Stimulated activated CD8-positive, alpha-beta memory T cell treated with anti-CD3 and anti-CD28 coated beads, Interleukin-12 subunit alpha, Interleukin-12 subunit beta, amount 100 ng/mL, for 1 hour (primary cell): ENCODE data around the gene NOD2.

Source experiments
- DNase-seq: peaks from one replicate; pipeline ENCODE4 v3.0.0-alpha.2; 2020; ENCODE audit warnings: low read depth

NOD2 gene

GRCh38 chr16:50717494-50717893, 24.1 kb downstream of the NOD2 start:
- no peak for DNase-seq

- DNase-seq: no peak
Measured at GRCh38 chr16:50718061-50718760, 24.8 kb downstream of the NOD2 start.

GRCh38 chr16:50718761-50719400, 25.5 kb downstream of the NOD2 start:
- no peak for DNase-seq

- no peak for DNase-seq
Measured at GRCh38 chr16:50719401-50720337, 26.3 kb downstream of the NOD2 start.

GRCh38 chr16:50721549-50722404, 28.4 kb downstream of the NOD2 start:
- no peak for DNase-seq

GRCh38 chr16:50722405-50722737, 29.0 kb downstream of the NOD2 start:
- DNase-seq: no peak

GRCh38 chr16:50722960-50723359, 29.6 kb downstream of the NOD2 start:
- no peak for DNase-seq

- DNase-seq: no peak
Measured at GRCh38 chr16:50724306-50724705, 30.9 kb downstream of the NOD2 start.

GRCh38 chr16:50731130-50731988, 38.0 kb downstream of the NOD2 start:
- DNase-seq: no peak

GRCh38 chr16:50731989-50732832, 38.8 kb downstream of the NOD2 start:
- no peak for DNase-seq

GRCh38 chr16:50733468-50733867, 40.1 kb downstream of the NOD2 start:
- no peak for DNase-seq

- DNase-seq: no peak
Measured at GRCh38 chr16:50735629-50736122, 42.3 kb downstream of the NOD2 start.

GRCh38 chr16:50736448-50736847, 43.0 kb downstream of the NOD2 start:
- DNase-seq: no peak

GRCh38 chr16:50737420-50737959, 44.1 kb downstream of the NOD2 start:
- no peak for DNase-seq

- DNase-seq: no peak
Measured at GRCh38 chr16:50739031-50739430, 45.6 kb downstream of the NOD2 start.

- no peak for DNase-seq
Measured at GRCh38 chr16:50740736-50741135, 47.3 kb downstream of the NOD2 start.

- DNase-seq: no peak
Measured at GRCh38 chr16:50741225-50741780, 47.9 kb downstream of the NOD2 start.

- peak; percentile 99 for DNase-seq
Measured at GRCh38 chr16:50741781-50742575, 48.6 kb downstream of the NOD2 start, which contains the start of gene CYLD. TSS of gene CYLD (plus strand) at chr16:50742086. CDS start at chr16:50749699, 7,613 bp downstream.
